Rectal smooth muscle tissue (tissue), 1 donor: ENCODE measurements around the gene ABO.
"Not testable (repeated sequence)": the region's sequence is repeated elsewhere in the genome, so short reads cannot be mapped to it uniquely, and the experiment has no call there.

Source experiments
- H3K27ac ChIP-seq: one replicate; pipeline ENCODE4 v1.7.0; 2013; ENCODE audit warnings: low read depth, low read length, inconsistent platforms
- H3K27me3 ChIP-seq: one replicate; pipeline ENCODE4 v1.7.0; 2013; ENCODE audit warnings: low read length; ENCODE audit not compliant: control insufficient read depth, insufficient read depth
- H3K36me3 ChIP-seq: one replicate; pipeline ENCODE4 v1.7.0; 2013; ENCODE audit warnings: low read length; ENCODE audit not compliant: control insufficient read depth, insufficient read depth
- H3K4me1 ChIP-seq: one replicate; pipeline ENCODE4 v1.7.0; 2013; ENCODE audit warnings: low read length; ENCODE audit not compliant: control insufficient read depth, insufficient read depth
- H3K4me3 ChIP-seq: one replicate; pipeline ENCODE4 v1.7.0; 2013; ENCODE audit warnings: low read length
- H3K9ac ChIP-seq: one replicate; pipeline ENCODE4 v1.7.0; 2013; ENCODE audit warnings: low read length

The ABO gene

GRCh38 chr9:133242241-133242640, 32.8 kb downstream of the ABO start:
- H3K4me1 ChIP-seq = no peaks in the 10 kb centered on the region
- H3K27me3 ChIP-seq = no peaks in the 10 kb centered on the region
- no peak overlapping the region for H3K9ac ChIP-seq
- H3K27ac ChIP-seq = no peak overlapping the region
- no peaks in the 10 kb centered on the region for H3K36me3 ChIP-seq
- H3K4me3 ChIP-seq = no peak overlapping the region

- Histone ChIP-seq H3K27ac (no peak overlapping the region), H3K27me3 (no peaks in the 10 kb centered on the region), H3K9ac (no peak overlapping the region), H3K36me3 (no peaks in the 10 kb centered on the region), H3K4me1 (no peaks in the 10 kb centered on the region), H3K4me3 (peak overlapping the region; percentile 68)
Measured at GRCh38 chr9:133239533-133240090, 35.4 kb downstream of the ABO start.

GRCh38 chr9:133238851-133239532, 36.0 kb downstream of the ABO start:
- Histone ChIP-seq H3K4me3 (peak overlapping the region; percentile 68), H3K36me3 (no peaks in the 10 kb centered on the region), H3K4me1 (no peaks in the 10 kb centered on the region), H3K9ac (peak overlapping the region; percentile 62), H3K27me3 (no peaks in the 10 kb centered on the region), H3K27ac (no peak overlapping the region)

- Histone ChIP-seq H3K27me3 (no peaks in the 10 kb centered on the region), H3K27ac (no peak overlapping the region), H3K36me3 (no peaks in the 10 kb centered on the region), H3K9ac (peak overlapping the region; percentile 62), H3K4me1 (no peaks in the 10 kb centered on the region), H3K4me3 (peak overlapping the region; percentile 68)
Measured at GRCh38 chr9:133238272-133238850, 36.6 kb downstream of the ABO start.

- H3K27ac ChIP-seq = no peak overlapping the region
- H3K27me3 ChIP-seq = no peaks in the 10 kb centered on the region
- no peaks in the 10 kb centered on the region for H3K4me1 ChIP-seq
- no peak overlapping the region for H3K4me3 ChIP-seq
- no peak overlapping the region for H3K9ac ChIP-seq
- H3K36me3 ChIP-seq = no peaks in the 10 kb centered on the region
Measured at GRCh38 chr9:133237035-133237731, 37.8 kb downstream of the ABO start.

- not testable (repeated sequence) for H3K4me3 ChIP-seq
Measured at GRCh38 chr9:133236291-133237034, 38.5 kb downstream of the ABO start.

GRCh38 chr9:133235549-133236222, 39.3 kb downstream of the ABO start:
- no peak overlapping the region for H3K27ac ChIP-seq
- H3K27me3 ChIP-seq = no peaks in the 10 kb centered on the region
- no peaks in the 10 kb centered on the region for H3K4me1 ChIP-seq

More at GRCh38 chr9:133236291-133237034, 38.5 kb downstream of the ABO start:
- not testable (repeated sequence) for H3K36me3 ChIP-seq, H3K4me1 ChIP-seq, H3K27ac ChIP-seq, H3K9ac ChIP-seq, H3K27me3 ChIP-seq

GRCh38 chr9:133234577-133235322, 40.3 kb downstream of the ABO start:
- no peak overlapping the region for H3K9ac ChIP-seq
- H3K4me1 ChIP-seq = no peaks in the 10 kb centered on the region
- no peak overlapping the region for H3K27ac ChIP-seq
- H3K36me3 ChIP-seq = no peaks in the 10 kb centered on the region
- H3K27me3 ChIP-seq = no peaks in the 10 kb centered on the region
- no peak overlapping the region for H3K4me3 ChIP-seq

More at GRCh38 chr9:133235549-133236222, 39.3 kb downstream of the ABO start:
- Histone ChIP-seq H3K9ac (no peak overlapping the region), H3K4me3 (no peak overlapping the region), H3K36me3 (no peaks in the 10 kb centered on the region)

- H3K4me3 ChIP-seq = no peak overlapping the region
- no peak overlapping the region for H3K9ac ChIP-seq
- H3K4me1 ChIP-seq = no peaks in the 10 kb centered on the region
- no peak overlapping the region for H3K27ac ChIP-seq
- no peaks in the 10 kb centered on the region for H3K36me3 ChIP-seq
- no peaks in the 10 kb centered on the region for H3K27me3 ChIP-seq
Measured at GRCh38 chr9:133233681-133234432, 41.1 kb downstream of the ABO start.

- H3K4me3 ChIP-seq, H3K36me3 ChIP-seq, H3K27me3 ChIP-seq, H3K27ac ChIP-seq, H3K9ac ChIP-seq, H3K4me1 ChIP-seq: not testable (repeated sequence)
Measured at GRCh38 chr9:133231934-133232568, 43.0 kb downstream of the ABO start.
